GM23338 (cell line): ENCODE data around the gene ENTPD7. TPM values are rescaled to one million over a fixed set of nuclear protein-coding genes. Genes with fewer than 3 reads are reported as not detected.

ENCODE experiments used
- ATAC-seq: fragments of 200-7000 bp; cut with Tn5 transposase; 3 replicates; pipeline ENCODE4 v1.9.1; 2020
- DNase-seq: peaks from one replicate; pipeline ENCODE4 v3.0.0-alpha.2; 2015; ENCODE audit warnings: low spot score
- H2AFZ ChIP-seq: fragments of 200-600 bp; sonication (generic); 2 replicates; pipeline ENCODE4 v1.8.0; 2016; ENCODE audit warnings: antibody characterized with exemption, mild to moderate bottlenecking, moderate library complexity
- H3F3A ChIP-seq: fragments of 200-600 bp; sonication (generic); replicated peaks from 2 replicates; pipeline ENCODE4 v1.8.0; 2017; ENCODE audit warnings: antibody characterized with exemption, mixed run types, low read depth
- H3K27ac ChIP-seq: fragments of 200-600 bp; sonication (generic); 2 replicates; pipeline ENCODE4 v1.6.1; 2016; ENCODE audit warnings: low read depth
- H3K27me3 ChIP-seq: fragments of 200-600 bp; sonication (generic); 2 replicates; pipeline ENCODE4 v1.8.0; 2016; ENCODE audit warnings: mild to moderate bottlenecking, mixed run types, moderate library complexity; ENCODE audit not compliant: insufficient read depth
- H3K36me3 ChIP-seq: fragments of 200-600 bp; sonication (generic); 2 replicates; pipeline ENCODE4 v1.8.0; 2016; ENCODE audit warnings: mild to moderate bottlenecking; ENCODE audit not compliant: insufficient read depth
- H3K4me1 ChIP-seq: fragments of 200-600 bp; sonication (generic); 2 replicates; pipeline ENCODE4 v1.8.0; 2016; ENCODE audit warnings: mild to moderate bottlenecking, moderate library complexity; ENCODE audit not compliant: insufficient read depth
- H3K4me2 ChIP-seq: fragments of 200-600 bp; sonication (generic); 2 replicates; pipeline ENCODE4 v1.7.1; 2017; ENCODE audit warnings: mixed run types
- H3K4me3 ChIP-seq: fragments of 200-600 bp; sonication (generic); 2 replicates; pipeline ENCODE4 v1.6.1; 2016; ENCODE audit warnings: mixed run types
- H3K79me2 ChIP-seq: fragments of 200-600 bp; sonication (generic); replicated peaks from 2 replicates; pipeline ENCODE4 v1.8.0; 2017; ENCODE audit warnings: mild to moderate bottlenecking; ENCODE audit not compliant: insufficient read depth
- H3K9me2 ChIP-seq: fragments of 200-600 bp; sonication (generic); 2 replicates; pipeline ENCODE4 v1.8.0; 2017; ENCODE audit not compliant: insufficient read depth
- H4K20me1 ChIP-seq: fragments of 200-600 bp; sonication (generic); replicated peaks from 2 replicates; pipeline ENCODE4 v1.8.0; 2017; ENCODE audit warnings: mild to moderate bottlenecking; ENCODE audit not compliant: insufficient read depth
- H3K27ac Mint-ChIP-seq: 2 replicates; pipeline ENCODE4 v1.8.0; 2020; ENCODE audit warnings: inconsistent platforms, mild to moderate bottlenecking, moderate library complexity, mixed read lengths
- H3K27me3 Mint-ChIP-seq: 3 replicates; pipeline ENCODE4 v1.8.0; 2022; ENCODE audit warnings: low read depth, mild to moderate bottlenecking, moderate library complexity, mixed read lengths, inconsistent platforms; ENCODE audit not compliant: insufficient read depth, poor library complexity
- H3K36me3 Mint-ChIP-seq: 3 replicates; pipeline ENCODE4 v1.8.0; 2021; ENCODE audit warnings: low read depth, mild to moderate bottlenecking, inconsistent platforms, moderate library complexity, mixed read lengths
- H3K4me1 Mint-ChIP-seq: 3 replicates; pipeline ENCODE4 v1.8.0; 2020; ENCODE audit warnings: mild to moderate bottlenecking, inconsistent platforms, mixed read lengths
- H3K4me3 Mint-ChIP-seq: 3 replicates; pipeline ENCODE4 v1.8.0; 2021; ENCODE audit warnings: moderate library complexity, mild to moderate bottlenecking, inconsistent platforms, mixed read lengths
- H3K9me3 Mint-ChIP-seq: 3 replicates; pipeline ENCODE4 v1.8.0; 2020; ENCODE audit warnings: moderate library complexity, mild to moderate bottlenecking, inconsistent platforms, mixed read lengths
- CREB1 ChIP-seq: fragments of 250-450 bp; sonication (Bioruptor Pico); IDR thresholded peaks from 2 replicates; pipeline ENCODE4 v1.5.0; 2020; ENCODE audit warnings: low read depth, mild to moderate bottlenecking, moderate library complexity
- ETS1 ChIP-seq: IDR thresholded peaks from 2 replicates; pipeline ENCODE4 v1.6.1; 2016; ENCODE audit warnings: antibody characterized with exemption
- EZH2 ChIP-seq: fragments of 200-600 bp; sonication (generic); IDR thresholded peaks from one replicate; pipeline ENCODE4 v1.8.0; 2017; ENCODE audit warnings: antibody characterized with exemption, mild to moderate bottlenecking, low read depth; ENCODE audit not compliant: unreplicated experiment
- JUNB ChIP-seq: IDR thresholded peaks from one replicate; pipeline ENCODE4 v1.6.1; 2016; ENCODE audit warnings: antibody characterized with exemption; ENCODE audit not compliant: unreplicated experiment
- NANOG ChIP-seq: IDR thresholded peaks from 2 replicates; pipeline ENCODE4 v1.6.1; 2016; ENCODE audit warnings: antibody characterized with exemption, borderline replicate concordance
- POLR2AphosphoS5 ChIP-seq: IDR thresholded peaks from 2 replicates; pipeline ENCODE4 v1.6.1; 2016; ENCODE audit warnings: antibody characterized with exemption, low read depth
- REST ChIP-seq: IDR thresholded peaks from one replicate; pipeline ENCODE4 v1.6.1; 2018; ENCODE audit warnings: antibody characterized with exemption; ENCODE audit not compliant: unreplicated experiment
- STAT1 ChIP-seq: IDR thresholded peaks from one replicate; pipeline ENCODE4 v1.6.1; 2016; ENCODE audit warnings: antibody characterized with exemption; ENCODE audit not compliant: unreplicated experiment
- ZNF114 ChIP-seq: fragments of 250-450 bp; sonication (Bioruptor Pico); IDR thresholded peaks from 2 replicates; pipeline ENCODE4 v1.5.0; 2020; ENCODE audit warnings: mild to moderate bottlenecking, moderate library complexity
- ZNF331 ChIP-seq: fragments of 250-450 bp; sonication (Bioruptor Pico); IDR thresholded peaks from 2 replicates; pipeline ENCODE4 v1.5.0; 2020; ENCODE audit warnings: low read depth, mild to moderate bottlenecking, moderate library complexity
- ZNF462 ChIP-seq: fragments of 250-450 bp; sonication (Bioruptor Pico); IDR thresholded peaks from 2 replicates; pipeline ENCODE4 v1.5.0; 2020; ENCODE audit warnings: mild to moderate bottlenecking, moderate library complexity
- polyA plus RNA-seq: library from polyadenylated mRNA; unstranded; fragments of >200 nt; fragmentation: Nextera tagmentation; extraction: Ambion mirVana; gene quantifications from 2 replicates; pipeline ENCODE4 v1.2.1, GENCODE V29; 2016
- total RNA-seq: library from RNA; depleted of rRNA; stranded (reverse); fragments of >200 nt; shearing (Covaris generic); gene quantifications from 2 replicates; pipeline ENCODE4 v1.2.3, GENCODE V29; 2014

Gene ENTPD7
- total and polyA plus RNA-seq, 2 experiments from 2014 or later: 1.7 to 12.6 TPM

- TF ChIP-seq REST (no peak), ZNF331 (CRISPR knock-in tag) (no peak), POLR2AphosphoS5 (no peak)
Observed at GRCh38 chr10:99672884-99673283, 13.6 kb downstream of the ENTPD7 start (continued).

GRCh38 chr10:99673492-99673891 lies 14.2 kb downstream of the ENTPD7 start:
- Histone ChIP-seq H3K27ac (no peak overlapping the region), H3K27me3 (no peaks in the 10 kb centered on the region), H3K9me2 (no peaks in the 10 kb centered on the region), H2AFZ (no peak overlapping the region), H4K20me1 (no peaks in the 10 kb centered on the region; the same call in none of the 2 replicates), H3F3A (no peaks in the 10 kb centered on the region), H3K4me1 (no peaks in the 10 kb centered on the region), H3K79me2 (no peaks in the 10 kb centered on the region), H3K36me3 (no peaks in the 10 kb centered on the region), H3K4me2 (no peak overlapping the region), H3K4me3 (no peak overlapping the region)
- H3K9me3 Mint-ChIP-seq: no peaks in the 10 kb centered on the region
- no peaks in the 10 kb centered on the region for H3K27me3 Mint-ChIP-seq
- H3K4me3 Mint-ChIP-seq: no peak overlapping the region
- no peak overlapping the region for H3K27ac Mint-ChIP-seq
- no peak for DNase-seq
- no peak for ATAC-seq
- no peaks in the 10 kb centered on the region for H3K36me3 Mint-ChIP-seq
- no peaks in the 10 kb centered on the region for H3K4me1 Mint-ChIP-seq
- TF ChIP-seq REST (no peak), ZNF331 (CRISPR knock-in tag) (no peak), POLR2AphosphoS5 (no peak), JUNB (no peak), EZH2 (no peak), ZNF462 (CRISPR knock-in tag) (no peak), NANOG (no peak), ZNF114 (CRISPR knock-in tag) (no peak), STAT1 (no peak), ETS1 (no peak), CREB1 (CRISPR knock-in tag) (no peak)
